Caco-2 (cell line): ENCODE measurements around the gene POU4F3. TPM values are rescaled to one million over a fixed set of nuclear protein-coding genes. Genes with fewer than 3 reads are reported as not detected.
"Not testable (repeated sequence)": the region's sequence is repeated elsewhere in the genome, so short reads cannot be mapped to it uniquely, and the experiment has no call there.

ENCODE experiments used
- BruUV-seq: library from RNA; stranded (reverse); fragments of 400-500 nt; replicated peaks from 2 replicates; lab custom pipeline; 2021; lab: Mats Ljungman, UMichigan
- CTCF ChIA-PET: fragments of 300-600 bp; sonication (Branson Sonifier 250); formaldehyde crosslinking; loops from one replicate; lab custom pipeline; 2022; ENCODE audit warnings: antibody characterized with exemption; lab: Charles Lee
- POLR2A ChIA-PET: fragments of 300-600 bp; sonication (Branson Sonifier 250); formaldehyde crosslinking; loops from one replicate; lab custom pipeline; 2022; ENCODE audit warnings: antibody characterized with exemption; lab: Charles Lee
- DNase-seq, 2 experiments: peaks; one replicate each; pipeline versions ENCODE4 v3.0.0 to v3.0.0-alpha.2; 2020 to 2022
- H3K27me3 ChIP-seq: replicated peaks from 2 replicates; pipeline ENCODE4 v1.6.0; 2011; ENCODE audit warnings: low read length; ENCODE audit not compliant: control insufficient read depth, insufficient read depth
- H3K36me3 ChIP-seq: 2 replicates; pipeline ENCODE4 v1.5.1; 2011; ENCODE audit warnings: low read length; ENCODE audit not compliant: control insufficient read depth, insufficient read depth
- H3K4me1 ChIP-seq: fragments of 250-450 bp; sonication (Bioruptor Pico); 2 replicates; pipeline ENCODE4 v1.5.1; 2020; ENCODE audit warnings: mild to moderate bottlenecking
- H3K4me3 ChIP-seq: 2 replicates; pipeline ENCODE4 v1.5.1; 2011; ENCODE audit warnings: low read depth, mild to moderate bottlenecking, control low read depth, low read length
- H3K9me3 ChIP-seq: fragments of 250-450 bp; sonication (Bioruptor Pico); 2 replicates; pipeline ENCODE4 v1.5.1; 2020; ENCODE audit warnings: mild to moderate bottlenecking, moderate library complexity
- H3K27ac Mint-ChIP-seq: one replicate; pipeline ENCODE4 v1.8.0; 2022; ENCODE audit warnings: mixed read lengths; ENCODE audit not compliant: unreplicated experiment
- H3K27me3 Mint-ChIP-seq: one replicate; pipeline ENCODE4 v1.8.0; 2022; ENCODE audit warnings: mixed read lengths; ENCODE audit not compliant: insufficient read depth, unreplicated experiment
- H3K36me3 Mint-ChIP-seq: one replicate; pipeline ENCODE4 v1.8.0; 2022; ENCODE audit warnings: mild to moderate bottlenecking, mixed read lengths; ENCODE audit not compliant: insufficient read depth, unreplicated experiment
- H3K4me1 Mint-ChIP-seq: one replicate; pipeline ENCODE4 v1.8.0; 2022; ENCODE audit warnings: low read depth, mixed read lengths; ENCODE audit not compliant: unreplicated experiment
- H3K4me3 Mint-ChIP-seq: one replicate; pipeline ENCODE4 v1.8.0; 2022; ENCODE audit warnings: mild to moderate bottlenecking, moderate library complexity, mixed read lengths; ENCODE audit not compliant: unreplicated experiment
- H3K9me3 Mint-ChIP-seq: one replicate; pipeline ENCODE4 v1.8.0; 2022; ENCODE audit warnings: mixed read lengths; ENCODE audit not compliant: unreplicated experiment
- intact Hi-C: fragments of 100-400 bp; cut with micrococcal nuclease; formaldehyde crosslinking; loops from one replicate; pipeline ENCODE4 v1.10.0; 2022; ENCODE audit not compliant: unreplicated experiment
- total RNA-seq: library from RNA; stranded (reverse); gene quantifications from 2 replicates; pipeline ENCODE4 v1.2.3, GENCODE V29; 2022
- TF ChIP-seq, protein P1 (sequence below), 2 experiments: fragments of 200-600 bp in 1 of 2; IDR thresholded peaks; 1 replicate in 1 of 2; 2 replicates in 1 of 2; pipeline versions ENCODE4 v1.5.1 to v1.8.0; 2011 to 2022; ENCODE audit warnings: antibody characterized with exemption in 1 of 2, control low read depth in 1 of 2, inconsistent platforms in 1 of 2, low read depth in 1 of 2, low read length in 1 of 2, mild to moderate bottlenecking in 1 of 2, moderate library complexity in 1 of 2; ENCODE audit not compliant: insufficient read depth in 1 of 2, severe bottlenecking in 1 of 2, unreplicated experiment in 1 of 2

Gene POU4F3
- total RNA-seq, 1 experiment from 2014 or later, result not detected

DNA sequence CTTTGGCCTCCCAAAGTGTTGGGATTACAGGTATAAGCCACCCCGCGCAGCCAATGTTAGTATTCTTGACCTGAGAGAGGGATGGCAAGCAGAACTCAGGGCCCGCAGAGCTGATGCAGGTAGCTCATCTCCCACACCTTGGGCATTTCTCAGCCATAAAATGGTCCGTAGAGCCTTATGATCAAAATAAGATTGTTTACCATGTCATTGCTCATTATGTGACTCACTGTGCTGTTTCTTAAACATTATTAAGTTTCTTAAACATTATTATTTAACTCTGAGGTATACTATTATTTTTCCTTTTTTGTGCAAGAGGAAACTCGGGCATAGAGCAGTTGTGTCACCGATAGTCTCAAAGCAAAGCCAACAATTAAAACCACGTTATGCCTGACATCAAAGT, 42.4 kb upstream of the POU4F3 start:
- Mint-ChIP-seq H3K27me3 (peaks cover 2% of the 10 kb centered on the region), H3K36me3 (no peaks in the 10 kb centered on the region), H3K27ac (no peak overlapping the region), H3K4me1 (no peaks in the 10 kb centered on the region), H3K4me3 (no peak overlapping the region), H3K9me3 (no peaks in the 10 kb centered on the region)
- CTCF ChIA-PET, result no interaction called here
- Histone ChIP-seq H3K36me3 (no peaks in the 10 kb centered on the region), H3K4me3 (no peak overlapping the region), H3K4me1 (no peaks in the 10 kb centered on the region), H3K9me3 (no peaks in the 10 kb centered on the region), H3K27me3 (no peaks in the 10 kb centered on the region)
- no TSS peak for BruUV-seq
- POLR2A ChIA-PET, result no interaction called here
- intact Hi-C loops, result no loop called here
- DNase-seq, result no peak
- TF ChIP-seq, protein P1, sequence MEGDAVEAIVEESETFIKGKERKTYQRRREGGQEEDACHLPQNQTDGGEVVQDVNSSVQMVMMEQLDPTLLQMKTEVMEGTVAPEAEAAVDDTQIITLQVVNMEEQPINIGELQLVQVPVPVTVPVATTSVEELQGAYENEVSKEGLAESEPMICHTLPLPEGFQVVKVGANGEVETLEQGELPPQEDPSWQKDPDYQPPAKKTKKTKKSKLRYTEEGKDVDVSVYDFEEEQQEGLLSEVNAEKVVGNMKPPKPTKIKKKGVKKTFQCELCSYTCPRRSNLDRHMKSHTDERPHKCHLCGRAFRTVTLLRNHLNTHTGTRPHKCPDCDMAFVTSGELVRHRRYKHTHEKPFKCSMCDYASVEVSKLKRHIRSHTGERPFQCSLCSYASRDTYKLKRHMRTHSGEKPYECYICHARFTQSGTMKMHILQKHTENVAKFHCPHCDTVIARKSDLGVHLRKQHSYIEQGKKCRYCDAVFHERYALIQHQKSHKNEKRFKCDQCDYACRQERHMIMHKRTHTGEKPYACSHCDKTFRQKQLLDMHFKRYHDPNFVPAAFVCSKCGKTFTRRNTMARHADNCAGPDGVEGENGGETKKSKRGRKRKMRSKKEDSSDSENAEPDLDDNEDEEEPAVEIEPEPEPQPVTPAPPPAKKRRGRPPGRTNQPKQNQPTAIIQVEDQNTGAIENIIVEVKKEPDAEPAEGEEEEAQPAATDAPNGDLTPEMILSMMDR (IDR thresholded peaks at IDR 0.05; ENCODE audit: insufficient read depth in 1 of 2, low read depth in 1 of 2, low read length in 1 of 2, severe bottlenecking in 1 of 2, unreplicated experiment in 1 of 2), result no peak

DNA sequence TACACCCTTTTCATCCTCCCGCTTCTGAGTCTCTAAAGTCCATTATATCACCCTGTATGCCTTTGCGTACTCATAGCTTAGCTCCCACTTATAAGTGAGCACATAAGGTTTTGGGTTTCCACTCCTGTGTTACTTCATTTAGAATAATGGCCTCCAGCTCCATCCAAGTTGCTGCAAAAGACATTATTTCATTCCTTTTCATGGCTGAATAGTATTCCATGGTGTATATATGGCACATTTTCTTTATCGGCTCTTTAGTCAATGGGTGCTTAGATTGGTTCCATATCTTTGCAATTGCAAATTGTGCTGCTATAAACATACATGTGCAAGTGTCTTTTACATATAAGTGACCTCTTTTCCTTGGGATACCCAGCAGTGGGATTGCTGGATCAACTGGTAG, 39.7 kb upstream of the POU4F3 start:
- H3K4me1 Mint-ChIP-seq, result not testable (repeated sequence)

DNA sequence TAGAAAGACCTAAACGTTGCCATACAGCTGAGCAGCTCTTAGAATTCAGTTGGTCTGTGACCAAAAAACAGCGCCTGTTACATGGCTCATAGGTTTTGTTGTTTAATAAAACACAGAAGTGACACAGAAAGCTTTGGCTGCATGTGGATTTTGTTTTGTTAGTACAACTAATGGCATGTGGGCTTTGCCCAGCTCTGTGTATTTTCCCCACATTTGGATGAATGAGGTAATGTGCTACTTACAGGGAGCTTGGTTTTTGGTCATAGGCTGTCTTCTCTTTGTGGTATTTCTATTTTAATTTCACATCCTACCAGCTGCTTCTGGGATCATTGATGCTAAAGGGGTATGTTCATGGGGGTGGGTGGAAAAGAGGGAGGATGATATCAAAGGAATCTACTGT, 37.0 kb upstream of the POU4F3 start:
- Histone ChIP-seq H3K4me3 (no peak overlapping the region), H3K27me3 (0 out of 2 replicates have a peak, but pooled peaks cover 1% of the 10 kb centered on the region), H3K36me3 (no peaks in the 10 kb centered on the region), H3K4me1 (no peaks in the 10 kb centered on the region), H3K9me3 (no peaks in the 10 kb centered on the region)
- H3K4me3 Mint-ChIP-seq, result no peak overlapping the region
- intact Hi-C loops, result no loop called here
- TF ChIP-seq, protein P1 (IDR thresholded peaks at IDR 0.05; ENCODE audit: insufficient read depth in 1 of 2, low read depth in 1 of 2, low read length in 1 of 2, severe bottlenecking in 1 of 2, unreplicated experiment in 1 of 2), result no peak
- H3K27me3 Mint-ChIP-seq, result peaks cover 12% of the 10 kb centered on the region
- H3K4me1 Mint-ChIP-seq, result no peaks in the 10 kb centered on the region
- POLR2A ChIA-PET, result no interaction called here
- DNase-seq, result no peak
- no peaks in the 10 kb centered on the region for H3K9me3 Mint-ChIP-seq
- no peaks in the 10 kb centered on the region for H3K36me3 Mint-ChIP-seq
- BruUV-seq, result no TSS peak
- no peak overlapping the region for H3K27ac Mint-ChIP-seq
- CTCF ChIA-PET, result interaction anchor here (0.5 to 0.6 kb wide), 2 partner anchors 10 to 137 kb away, joined by 3 read pairs; no protein-coding TSS in a partner anchor

More for the DNA sequence above, 39.7 kb upstream of the POU4F3 start:
- H3K27me3 Mint-ChIP-seq, intact Hi-C loops, BruUV-seq, H3K4me3 Mint-ChIP-seq, H3K4me3 ChIP-seq, CTCF ChIA-PET, H3K36me3 ChIP-seq, H3K9me3 ChIP-seq, H3K4me1 ChIP-seq, H3K9me3 Mint-ChIP-seq, POLR2A ChIA-PET, H3K36me3 Mint-ChIP-seq, H3K27ac Mint-ChIP-seq, H3K27me3 ChIP-seq, DNase-seq: not testable (repeated sequence)

DNA sequence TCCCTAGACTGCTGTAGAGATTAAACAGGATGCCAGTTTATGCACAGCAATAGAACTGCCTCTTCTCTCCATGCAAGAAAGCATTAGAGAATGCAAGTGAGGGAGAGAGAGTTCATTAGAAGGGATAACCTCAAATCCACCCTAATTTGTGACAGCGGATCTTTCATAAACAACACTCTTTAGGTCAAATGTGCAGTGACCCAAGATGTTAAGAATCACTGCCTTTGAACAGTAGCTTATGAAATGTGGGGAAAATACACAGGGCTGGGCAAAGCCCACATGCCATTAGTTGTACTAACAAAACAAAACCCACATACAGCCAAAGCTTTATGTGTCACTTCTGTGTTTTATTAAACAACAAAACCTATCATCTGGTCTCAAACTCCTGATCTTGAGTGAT, 36.2 kb upstream of the POU4F3 start:
- Mint-ChIP-seq H3K9me3 (no peaks in the 10 kb centered on the region), H3K4me1 (no peaks in the 10 kb centered on the region), H3K36me3 (no peaks in the 10 kb centered on the region), H3K4me3 (no peak overlapping the region), H3K27ac (no peak overlapping the region), H3K27me3 (peaks cover 13% of the 10 kb centered on the region)
- Histone ChIP-seq H3K36me3 (no peaks in the 10 kb centered on the region), H3K9me3 (no peaks in the 10 kb centered on the region), H3K27me3 (0 out of 2 replicates have a peak, but pooled peaks cover 1% of the 10 kb centered on the region), H3K4me1 (no peaks in the 10 kb centered on the region), H3K4me3 (no peak overlapping the region)
- TF ChIP-seq, protein P1 (IDR thresholded peaks at IDR 0.05; ENCODE audit: insufficient read depth in 1 of 2, low read depth in 1 of 2, low read length in 1 of 2, severe bottlenecking in 1 of 2, unreplicated experiment in 1 of 2), result no peak
- DNase-seq, result no peak
- intact Hi-C loops, result no loop called here
- ChIA-PET CTCF (no interaction called here), POLR2A (no interaction called here)
- no TSS peak for BruUV-seq
